H1 (cell line): ENCODE data around the gene SERPINF2. TPM values are rescaled to one million over a fixed set of nuclear protein-coding genes. Genes with fewer than 3 reads are reported as not detected.

ENCODE experiments used
- CTCF ChIA-PET: fragments of 300-600 bp; sonication (Branson Sonifier 250); formaldehyde crosslinking; loops from one replicate; lab custom pipeline; 2021; ENCODE audit not compliant: partially characterized antibody; lab: Charles Lee
- POLR2A ChIA-PET: fragments of 300-600 bp; sonication (Branson Sonifier 250); formaldehyde crosslinking; loops from one replicate; lab custom pipeline; 2021; ENCODE audit warnings: inconsistent platforms; ENCODE audit not compliant: partially characterized antibody; lab: Charles Lee
- DNase-seq, 2 experiments: peaks; one replicate each; pipeline versions ENCODE4 v3.0.0 to v3.0.0-alpha.2; 2010 to 2022; ENCODE audit warnings: low spot score in 2 of 2, low read depth in 1 of 2, mixed read lengths in 1 of 2
- FAIRE-seq: peaks from 2 replicates; lab custom pipeline; 2011; peaks lifted over from hg19 to GRCh38; lab: Jason Lieb, UNC
- H2AFZ ChIP-seq: 2 replicates; pipeline ENCODE4 v1.8.1; 2012; ENCODE audit warnings: low read length, inconsistent platforms
- H2AK5ac ChIP-seq: 2 replicates; pipeline ENCODE4 v1.6.1; 2013; ENCODE audit warnings: low read depth, low read length
- H2BK120ac ChIP-seq: replicated peaks from 2 replicates; pipeline ENCODE3; 2013; ENCODE audit warnings: low read depth, low read length, inconsistent platforms
- H2BK12ac ChIP-seq: 2 replicates; pipeline ENCODE4 v1.6.1; 2013; ENCODE audit warnings: low read depth, low read length
- H2BK15ac ChIP-seq: 2 replicates; pipeline ENCODE4 v1.6.1; 2013; ENCODE audit warnings: low read length
- H2BK20ac ChIP-seq: 2 replicates; pipeline ENCODE4 v1.6.1; 2013; ENCODE audit warnings: low read length
- H2BK5ac ChIP-seq: 2 replicates; pipeline ENCODE4 v1.6.1; 2013; ENCODE audit warnings: low read depth, low read length
- H3K14ac ChIP-seq: 2 replicates; pipeline ENCODE4 v1.6.1; 2013; ENCODE audit warnings: inconsistent platforms; ENCODE audit not compliant: insufficient read length
- H3K18ac ChIP-seq: 2 replicates; pipeline ENCODE4 v1.6.1; 2013; ENCODE audit warnings: low read length; ENCODE audit errors: extremely low read depth
- H3K23ac ChIP-seq: 2 replicates; pipeline ENCODE4 v1.6.1; 2013; ENCODE audit warnings: inconsistent platforms; ENCODE audit not compliant: insufficient read length
- H3K23me2 ChIP-seq: 2 replicates; pipeline ENCODE4 v1.6.1; 2013; ENCODE audit warnings: low read depth, low read length
- H3K27ac ChIP-seq: 2 replicates; pipeline ENCODE4 v1.6.1; 2011; ENCODE audit warnings: low read depth, low read length, inconsistent platforms
- H3K27me3 ChIP-seq, 4 experiments: replicated peaks in 1 of 4; 1 replicate in 1 of 4; 2 replicates in 3 of 4; pipeline versions ENCODE4 v1.6.1 to v1.8.1; 2011 to 2013; ENCODE audit warnings: low read length in 3 of 4, mild to moderate bottlenecking in 3 of 4, inconsistent platforms in 2 of 4, mixed read lengths in 2 of 4, moderate library complexity in 1 of 4; ENCODE audit not compliant: control insufficient read depth in 3 of 4, insufficient read depth in 3 of 4; ENCODE audit errors: extremely low read depth in 1 of 4
- H3K36me3 ChIP-seq, 4 experiments: 2 replicates each; pipeline versions ENCODE4 v1.6.1 to v1.8.1; 2011 to 2013; ENCODE audit warnings: mild to moderate bottlenecking in 4 of 4, low read length in 3 of 4, moderate library complexity in 2 of 4, control low read depth in 1 of 4, inconsistent platforms in 1 of 4; ENCODE audit not compliant: insufficient read depth in 4 of 4, control insufficient read depth in 2 of 4
- H3K4ac ChIP-seq: replicated peaks from 2 replicates; pipeline ENCODE3; 2013; ENCODE audit warnings: low read length, low read depth, mixed read lengths, inconsistent platforms; ENCODE audit not compliant: insufficient read length
- H3K4me1 ChIP-seq, 4 experiments: replicated peaks in 1 of 4; 1 replicate in 1 of 4; 2 replicates in 3 of 4; pipeline versions ENCODE4 v1.6.1 to v1.8.1; 2011 to 2013; ENCODE audit warnings: low read length in 3 of 4, inconsistent platforms in 2 of 4, mixed read lengths in 1 of 4; ENCODE audit not compliant: insufficient read depth in 4 of 4, control insufficient read depth in 3 of 4
- H3K4me2 ChIP-seq, 2 experiments: 2 replicates each; pipeline versions ENCODE4 v1.6.1 to v1.8.1; 2011 to 2013; ENCODE audit warnings: low read depth in 2 of 2, low read length in 2 of 2, control low read depth in 1 of 2, inconsistent platforms in 1 of 2, mild to moderate bottlenecking in 1 of 2; ENCODE audit not compliant: insufficient read depth in 1 of 2
- H3K4me3 ChIP-seq, 4 experiments: fragments of 200-600, 300-600 bp in 1 of 4; sonication (generic), shearing (Covaris generic), sonication (Bioruptor Twin) in 1 of 4; 2 replicates each; pipeline versions ENCODE4 v1.5.1 to v1.8.1; 2011 to 2016; ENCODE audit warnings: low read length in 4 of 4, low read depth in 3 of 4, control low read depth in 2 of 4, inconsistent platforms in 2 of 4, mild to moderate bottlenecking in 2 of 4, mixed read lengths in 1 of 4, moderate library complexity in 1 of 4; ENCODE audit not compliant: insufficient read depth in 2 of 4; ENCODE audit errors: extremely low read depth in 1 of 4
- H3K56ac ChIP-seq: replicated peaks from 2 replicates; pipeline ENCODE3; 2013; ENCODE audit warnings: low read depth, mild to moderate bottlenecking, mixed read lengths, low read length, inconsistent platforms; ENCODE audit not compliant: insufficient read length
- H3K79me1 ChIP-seq: 2 replicates; pipeline ENCODE4 v1.6.1; 2013; ENCODE audit warnings: low read depth, low read length, control low read depth
- H3K79me2 ChIP-seq, 2 experiments: 2 replicates each; pipeline versions ENCODE4 v1.6.1 to v1.8.1; 2012 to 2013; ENCODE audit warnings: low read length in 2 of 2, mild to moderate bottlenecking in 2 of 2, inconsistent platforms in 1 of 2; ENCODE audit not compliant: insufficient read depth in 2 of 2, control insufficient read depth in 1 of 2
- H3K9ac ChIP-seq, 4 experiments: replicated peaks in 1 of 4; 1 replicate in 1 of 4; 2 replicates in 3 of 4; pipeline versions ENCODE4 v1.6.1 to v1.8.1; 2011 to 2013; ENCODE audit warnings: low read depth in 3 of 4, low read length in 3 of 4, control low read depth in 2 of 4, mild to moderate bottlenecking in 2 of 4, moderate library complexity in 2 of 4, inconsistent platforms in 1 of 4; ENCODE audit errors: extremely low read depth in 1 of 4
- H3K9me3 ChIP-seq, 2 experiments: 2 replicates each; pipeline versions ENCODE4 v1.6.1 to v1.8.1; 2012 to 2013; ENCODE audit warnings: mild to moderate bottlenecking in 2 of 2, moderate library complexity in 2 of 2, control low read depth in 1 of 2, inconsistent platforms in 1 of 2, low read depth in 1 of 2, low read length in 1 of 2, mixed read lengths in 1 of 2; ENCODE audit not compliant: insufficient read depth in 2 of 2
- H4K20me1 ChIP-seq, 2 experiments: replicated peaks in 1 of 2; 2 replicates each; pipeline versions ENCODE3 to v1.8.1; 2011 to 2013; ENCODE audit warnings: inconsistent platforms in 2 of 2, low read length in 2 of 2, mild to moderate bottlenecking in 1 of 2; ENCODE audit not compliant: insufficient read depth in 2 of 2, control insufficient read depth in 1 of 2
- H4K5ac ChIP-seq: 2 replicates; pipeline ENCODE4 v1.6.1; 2013; ENCODE audit warnings: low read length, low read depth, mixed read lengths, inconsistent platforms; ENCODE audit not compliant: insufficient read length
- H4K8ac ChIP-seq: 2 replicates; pipeline ENCODE4 v1.8.0; 2013; ENCODE audit warnings: mild to moderate bottlenecking, moderate library complexity, low read length, inconsistent platforms; ENCODE audit not compliant: insufficient read depth; ENCODE audit errors: extremely low read depth
- H4K91ac ChIP-seq: replicated peaks from 2 replicates; pipeline ENCODE3; 2013; ENCODE audit warnings: low read length, mixed read lengths, inconsistent platforms; ENCODE audit not compliant: insufficient read length
- CBX5 ChIP-seq: fragments of 300-800, 300-1000 bp; sonication (generic); IDR thresholded peaks from 2 replicates; pipeline ENCODE4 v1.7.1; 2016; ENCODE audit warnings: antibody characterized with exemption, low read length, low read depth
- CEBPB ChIP-seq: IDR thresholded peaks from 2 replicates; pipeline ENCODE4 v1.6.1; 2012; ENCODE audit warnings: low read depth, low read length
- CHD2 ChIP-seq: IDR thresholded peaks from 2 replicates; pipeline ENCODE4 v1.6.1; 2012; ENCODE audit warnings: low read length, improper control_type of control experiment
- SRF ChIP-seq: IDR thresholded peaks from 2 replicates; pipeline ENCODE4 v1.6.1; 2011; ENCODE audit warnings: mild to moderate bottlenecking, low read depth, low read length, moderate library complexity
- WGBS, 2 experiments: shearing (Covaris generic) in 1 of 2; methylation state at CpG; one replicate each; pipeline versions ENCODE4 v1.1.6 to v1.1.7; 2013 to 2015; ENCODE audit warnings: low lambda C conversion rate in 2 of 2, mixed read lengths in 2 of 2, inconsistent platforms in 1 of 2, low coverage in 1 of 2, missing lambda C conversion rate in 1 of 2; ENCODE audit not compliant: insufficient replicate concordance in 2 of 2, insufficient coverage in 1 of 2, insufficient read length in 1 of 2; ENCODE audit errors: extremely low coverage in 1 of 2, missing lambda C conversion rate in 1 of 2; 5-methylcytosine and 5-hydroxymethylcytosine counted together
- polyA plus RNA-seq, 7 experiments: library from polyadenylated mRNA; depleted of rRNA in 3 of 7; stranded (reverse) in 5 of 7; unstranded in 2 of 7; fragments of >200 nt in 5 of 7; fragments of 200-250 nt in 2 of 7; gene quantifications; 1 replicate in 5 of 7; 2 replicates in 1 of 7; 4 replicates in 1 of 7; pipeline versions ENCODE4 v1.2.1 to v1.2.3, GENCODE V29; 2011 to 2013; ENCODE audit warnings: missing spikeins in 2 of 7, mixed read lengths in 2 of 7
- total RNA-seq: library from RNA; stranded (reverse); fragmentation: NEBNext Ultra II Directional; extraction: Animal tissue kit (Norgen Biotek cat#: 25700); gene quantifications from 2 replicates; pipeline ENCODE4 v1.2.1, GENCODE V29; 2021

Gene SERPINF2
- total and polyA plus RNA-seq, 2 of the 8 experiments (the other 6 are each of a cell fraction or from before 2014, with no cell fraction given) = 1.8 to 3.2 TPM

- no peaks in the 10 kb centered on the region for H3K9me3 ChIP-seq
- no peak overlapping the region for H4K8ac ChIP-seq
- H2BK120ac ChIP-seq = no peak overlapping the region
- 96% methylated on average over 4 of the region's 4 CpGs; no CpG with 5 or more reads in 1 of the 2 experiments for WGBS, 2 experiments
- no peak overlapping the region for H3K9ac ChIP-seq
- ChIA-PET POLR2A (interaction anchor here (1.2 kb wide), 1 partner anchor 64 kb away, joined by 3 read pairs; no protein-coding TSS in a partner anchor), CTCF (interaction anchor here (0.6 to 4.6 kb wide), 7 partner anchors 8 to 66 kb away, joined by 3 to 24 read pairs (median 3); partner anchors contain the start of gene WDR81)
- H3K14ac ChIP-seq = no peak overlapping the region
- H3K4me3 ChIP-seq = no peak overlapping the region
- no peak overlapping the region for H2AFZ ChIP-seq
- H4K91ac ChIP-seq = no peak overlapping the region
- no peak overlapping the region for H2BK15ac ChIP-seq
- DNase-seq (no peak), FAIRE-seq (no peak)
- H2BK12ac ChIP-seq = no peak overlapping the region
- H3K79me2 ChIP-seq = no peaks in the 10 kb centered on the region
- H3K18ac ChIP-seq = no peak overlapping the region
- H2AK5ac ChIP-seq = no peak overlapping the region
- H3K27me3 ChIP-seq = no peaks in the 10 kb centered on the region
- H3K4me1 ChIP-seq = no peaks in the 10 kb centered on the region
- no peaks in the 10 kb centered on the region for H3K79me1 ChIP-seq
- no peak overlapping the region for H3K4me2 ChIP-seq
- no peak overlapping the region for H2BK20ac ChIP-seq
- H4K5ac ChIP-seq = no peak overlapping the region
- peaks cover 10 to 45% (median 25%) of the 10 kb centered on the region in 4 experiments for H3K36me3 ChIP-seq
- H3K56ac ChIP-seq = no peak overlapping the region
- TF ChIP-seq SRF = no peak
- TF ChIP-seq CEBPB = no peak
- TF ChIP-seq CBX5 = no peak
- no peak for TF ChIP-seq CHD2
- no peak overlapping the region for H3K23ac ChIP-seq
- no peaks in the 10 kb centered on the region for H3K23me2 ChIP-seq
- H4K20me1 ChIP-seq = peaks cover 2 to 3% of the 10 kb centered on the region in 2 experiments
- no peak overlapping the region for H3K4ac ChIP-seq
- no peak overlapping the region for H3K27ac ChIP-seq
- H2BK5ac ChIP-seq = no peak overlapping the region
Measured at GRCh38 chr17:1785930-1786329, 43.3 kb downstream of the SERPINF2 start.
